GM20431 (cell line): ENCODE data around the gene MEFV.
"Not testable (repeated sequence)": the region's sequence is repeated elsewhere in the genome, so short reads cannot be mapped to it uniquely, and the experiment has no call there.

ENCODE experiments used
- in situ Hi-C: fragments of 300-500 bp; cut with MseI, MboI; formaldehyde crosslinking; loops from one replicate; pipeline ENCODE4 v1.15.0; 2020; ENCODE audit warnings: low sequenced_read_pairs; ENCODE audit not compliant: unreplicated experiment

MEFV gene

GRCh38 chr16:3271281-3271680 is 14.8 kb upstream of the MEFV start:
- in situ Hi-C loops = not testable (repeated sequence)

GRCh38 chr16:3270718-3271117 is 14.3 kb upstream of the MEFV start:
- in situ Hi-C loops = not testable (repeated sequence)

- in situ Hi-C loops = no loop called here
Measured at GRCh38 chr16:3268294-3268693, 11.9 kb upstream of the MEFV start.

GRCh38 chr16:3266873-3267537 is 10.6 kb upstream of the MEFV start:
- in situ Hi-C loops = no loop called here

GRCh38 chr16:3264137-3265036 is 8.0 kb upstream of the MEFV start:
- in situ Hi-C loops = no loop called here

- in situ Hi-C loops = no loop called here
Measured at GRCh38 chr16:3262517-3262916, 6.1 kb upstream of the MEFV start.

- in situ Hi-C loops = no loop called here
Measured at GRCh38 chr16:3259836-3260235, 3.4 kb upstream of the MEFV start.

GRCh38 chr16:3256866-3257465 is 533 bp upstream of the MEFV start:
- in situ Hi-C loops = no loop called here

- in situ Hi-C loops = no loop called here
Measured at GRCh38 chr16:3254309-3254708, 2.1 kb downstream of the MEFV start.

GRCh38 chr16:3252967-3253366 is 3.5 kb downstream of the MEFV start:
- in situ Hi-C loops = no loop called here

GRCh38 chr16:3249451-3249850 is 7.0 kb downstream of the MEFV start:
- in situ Hi-C loops = no loop called here

- in situ Hi-C loops = no loop called here
Measured at GRCh38 chr16:3249020-3249419, 7.4 kb downstream of the MEFV start.

- in situ Hi-C loops = no loop called here
Measured at GRCh38 chr16:3248596-3248995, 7.8 kb downstream of the MEFV start.

GRCh38 chr16:3246876-3247275 is 9.6 kb downstream of the MEFV start:
- in situ Hi-C loops = no loop called here

- in situ Hi-C loops = no loop called here
Measured at GRCh38 chr16:3246002-3246401, 10.4 kb downstream of the MEFV start.

GRCh38 chr16:3243882-3244281 is 12.6 kb downstream of the MEFV start:
- in situ Hi-C loops = no loop called here

GRCh38 chr16:3242709-3243108 is 13.7 kb downstream of the MEFV start:
- in situ Hi-C loops = no loop called here

GRCh38 chr16:3241761-3242160 is 14.7 kb downstream of the MEFV start:
- in situ Hi-C loops = no loop called here

- in situ Hi-C loops = no loop called here
Measured at GRCh38 chr16:3235856-3236669, 20.4 kb downstream of the MEFV start.

GRCh38 chr16:3234857-3235561 is 21.4 kb downstream of the MEFV start, which contains the start of gene ZNF200:
Gene ZNF200 (minus strand): TSS chr16:3235158. CDS start chr16:3233755, 1,403 bp downstream.
- in situ Hi-C loops = no loop called here
